SK-N-SH treated with all-trans-retinoic acid at 6 μM for 48 hours (cell line): Measurements from ENCODE around the gene CAMSAP2.

ENCODE experiments used
- ATAC-seq: fragments of 200-7000 bp; cut with Tn5 transposase; 3 replicates; pipeline ENCODE4 v1.9.1; 2020; ENCODE audit warnings: mild to moderate bottlenecking, moderate library complexity
- ARNTL ChIP-seq: fragments of 450-650 bp; formaldehyde crosslinking; IDR thresholded peaks from 2 replicates; pipeline ENCODE4 v1.5.0; 2020; ENCODE audit warnings: low read depth, mild to moderate bottlenecking, moderate library complexity, borderline replicate concordance
- BACH2 ChIP-seq: fragments of 250-450 bp; sonication (Bioruptor Pico); IDR thresholded peaks from 2 replicates; pipeline ENCODE4 v1.9.0; 2021; ENCODE audit warnings: mild to moderate bottlenecking, borderline replicate concordance
- CREB5 ChIP-seq: fragments of 250-450 bp; sonication (Bioruptor Pico); IDR thresholded peaks from 2 replicates; pipeline ENCODE4 v1.5.1; 2020; ENCODE audit warnings: low read depth, mild to moderate bottlenecking, moderate library complexity
- CSDC2 ChIP-seq: fragments of 250-450 bp; sonication (Bioruptor Pico); IDR thresholded peaks from 2 replicates; pipeline ENCODE4 v1.5.0; 2020; ENCODE audit warnings: mild to moderate bottlenecking, moderate library complexity
- CSRNP3 ChIP-seq: fragments of 250-450 bp; sonication (Bioruptor Pico); IDR thresholded peaks from 2 replicates; pipeline ENCODE4 v1.5.1; 2021; ENCODE audit warnings: mild to moderate bottlenecking, moderate library complexity
- ESRRG ChIP-seq: fragments of 250-450 bp; sonication (Bioruptor Pico); IDR thresholded peaks from 2 replicates; pipeline ENCODE4 v1.6.1; 2021; ENCODE audit warnings: mild to moderate bottlenecking
- GLIS3 ChIP-seq: fragments of 250-450 bp; sonication (Bioruptor Pico); IDR thresholded peaks from 2 replicates; pipeline ENCODE4 v1.5.0; 2020; ENCODE audit warnings: mild to moderate bottlenecking, moderate library complexity
- ISL1 ChIP-seq: fragments of 250-450 bp; sonication (Bioruptor Pico); IDR thresholded peaks from 2 replicates; pipeline ENCODE4 v2.1.2; 2022; ENCODE audit warnings: mild to moderate bottlenecking, moderate library complexity
- OSR1 ChIP-seq: fragments of 250-450 bp; sonication (Bioruptor Pico); IDR thresholded peaks from 2 replicates; pipeline ENCODE4 v1.8.0; 2022; ENCODE audit warnings: moderate library complexity, mild to moderate bottlenecking, inconsistent platforms
- PATZ1 ChIP-seq: fragments of 250-450 bp; sonication (Bioruptor Pico); IDR thresholded peaks from 2 replicates; pipeline ENCODE4 v1.8.0; 2020; ENCODE audit warnings: mild to moderate bottlenecking, moderate library complexity, borderline replicate concordance
- POU6F1 ChIP-seq: fragments of 250-450 bp; sonication (Bioruptor Pico); IDR thresholded peaks from 2 replicates; pipeline ENCODE4 v1.8.0; 2021; ENCODE audit warnings: low read depth, mild to moderate bottlenecking, moderate library complexity, borderline replicate concordance
- PPARA ChIP-seq: fragments of 250-450 bp; sonication (Bioruptor Pico); IDR thresholded peaks from 2 replicates; pipeline ENCODE4 v1.5.0; 2020; ENCODE audit warnings: mild to moderate bottlenecking, borderline replicate concordance
- RARB ChIP-seq: fragments of 250-450 bp; sonication (Bioruptor Pico); IDR thresholded peaks from 2 replicates; pipeline ENCODE4 v1.8.0; 2021; ENCODE audit warnings: mild to moderate bottlenecking, moderate library complexity
- SNAI2 ChIP-seq: fragments of 250-450 bp; sonication (Bioruptor Pico); IDR thresholded peaks from 2 replicates; pipeline ENCODE4 v1.5.0; 2020; ENCODE audit warnings: mild to moderate bottlenecking, moderate library complexity
- TCF4 ChIP-seq: fragments of 250-450 bp; sonication (Bioruptor Pico); IDR thresholded peaks from 2 replicates; pipeline ENCODE4 v1.8.0; 2021; ENCODE audit warnings: mild to moderate bottlenecking, moderate library complexity, borderline replicate concordance
- TOX ChIP-seq: fragments of 250-450 bp; sonication (Bioruptor Pico); IDR thresholded peaks from 2 replicates; pipeline ENCODE4 v1.8.0; 2021; ENCODE audit warnings: mild to moderate bottlenecking, moderate library complexity, borderline replicate concordance
- ZC3H10 ChIP-seq: fragments of 250-450 bp; sonication (Bioruptor Pico); IDR thresholded peaks from 2 replicates; pipeline ENCODE4 v1.5.1; 2021; ENCODE audit warnings: mild to moderate bottlenecking, moderate library complexity
- ZFP3 ChIP-seq: fragments of 250-450 bp; sonication (Bioruptor Pico); IDR thresholded peaks from 2 replicates; pipeline ENCODE4 v1.5.0; 2020; ENCODE audit warnings: mild to moderate bottlenecking, moderate library complexity
- ZFP30 ChIP-seq: fragments of 450-650 bp; formaldehyde crosslinking; IDR thresholded peaks from 2 replicates; pipeline ENCODE4 v1.5.0; 2022; ENCODE audit warnings: mild to moderate bottlenecking, moderate library complexity
- ZNF565 ChIP-seq: fragments of 450-650 bp; formaldehyde crosslinking; conservative IDR thresholded peaks from 2 replicates; pipeline ENCODE4 v1.5.0; 2020; ENCODE audit warnings: low read depth, mild to moderate bottlenecking, moderate library complexity
- ZNF70 ChIP-seq: fragments of 450-650 bp; formaldehyde crosslinking; IDR thresholded peaks from 2 replicates; pipeline ENCODE4 v1.5.0; 2020; ENCODE audit warnings: mild to moderate bottlenecking, moderate library complexity
- ZNF8 ChIP-seq: fragments of 450-650 bp; formaldehyde crosslinking; IDR thresholded peaks from 2 replicates; pipeline ENCODE4 v1.5.0; 2020; ENCODE audit warnings: mild to moderate bottlenecking, moderate library complexity

Gene CAMSAP2

GRCh38 chr1:200908191-200908868 is 169.6 kb downstream of the CAMSAP2 start (continued):
- TF ChIP-seq ZNF70 (CRISPR knock-in tag), result no peak
- no peak for TF ChIP-seq PPARA (CRISPR knock-in tag)
- TF ChIP-seq CSDC2 (CRISPR knock-in tag), result no peak
- no peak for TF ChIP-seq ISL1
- no peak for TF ChIP-seq ZFP3
- TF ChIP-seq ZNF565, result no peak
- TF ChIP-seq, all 23 proteins: peak for 0

- TF ChIP-seq ISL1, result no peak
- TF ChIP-seq BACH2 (CRISPR knock-in tag), result no peak
- no peak for TF ChIP-seq TOX (CRISPR knock-in tag)
- no peak for TF ChIP-seq RARB (CRISPR knock-in tag)
- no peak for TF ChIP-seq CREB5 (CRISPR knock-in tag)
- no peak for TF ChIP-seq TCF4
- TF ChIP-seq ARNTL (CRISPR knock-in tag), result no peak
- TF ChIP-seq ESRRG (CRISPR knock-in tag), result no peak
- no peak for TF ChIP-seq ZNF565
- TF ChIP-seq PPARA (CRISPR knock-in tag), result no peak
- TF ChIP-seq SNAI2 (CRISPR knock-in tag), result no peak
- TF ChIP-seq CSDC2 (CRISPR knock-in tag), result no peak
- no peak for TF ChIP-seq ZFP3
- no peak for TF ChIP-seq ZNF8 (CRISPR knock-in tag)
- no peak for TF ChIP-seq ZC3H10 (CRISPR knock-in tag)
- no peak for TF ChIP-seq PATZ1 (CRISPR knock-in tag)
- TF ChIP-seq ZNF70 (CRISPR knock-in tag), result no peak
- TF ChIP-seq POU6F1 (CRISPR knock-in tag), result no peak
- TF ChIP-seq GLIS3 (CRISPR knock-in tag), result no peak
- ATAC-seq, result no peak
Measured at GRCh38 chr1:200909071-200909470, 170.4 kb downstream of the CAMSAP2 start.

GRCh38 chr1:200909757-200910239 is 171.1 kb downstream of the CAMSAP2 start:
- TF ChIP-seq GLIS3 (CRISPR knock-in tag) (no peak), SNAI2 (CRISPR knock-in tag) (no peak), CSDC2 (CRISPR knock-in tag) (no peak), TOX (CRISPR knock-in tag) (no peak), CREB5 (CRISPR knock-in tag) (no peak), ZFP3 (no peak), ZC3H10 (CRISPR knock-in tag) (no peak), PPARA (CRISPR knock-in tag) (no peak), CSRNP3 (no peak), ZFP30 (no peak), BACH2 (CRISPR knock-in tag) (no peak), TCF4 (no peak), OSR1 (no peak), ISL1 (no peak), ZNF8 (CRISPR knock-in tag) (no peak), ZNF70 (CRISPR knock-in tag) (no peak), PATZ1 (CRISPR knock-in tag) (no peak), ARNTL (CRISPR knock-in tag) (no peak), ZNF565 (no peak)
- ATAC-seq, result no peak
